IPS-18a (cell line): ENCODE measurements around the gene MSMO1.

ENCODE experiments used
- H3K27ac ChIP-seq: one replicate; pipeline ENCODE4 v1.5.1; 2013; ENCODE audit warnings: low read length
- H3K27me3 ChIP-seq: one replicate; pipeline ENCODE4 v1.6.1; 2013; ENCODE audit warnings: mild to moderate bottlenecking, low read length; ENCODE audit not compliant: control insufficient read depth, insufficient read depth
- H3K36me3 ChIP-seq: one replicate; pipeline ENCODE4 v1.6.1; 2013; ENCODE audit warnings: low read depth, low read length; ENCODE audit not compliant: control insufficient read depth
- H3K4me1 ChIP-seq: one replicate; pipeline ENCODE4 v1.6.1; 2013; ENCODE audit warnings: low read depth, low read length; ENCODE audit not compliant: control insufficient read depth
- H3K4me3 ChIP-seq: one replicate; pipeline ENCODE4 v1.5.1; 2013; ENCODE audit warnings: low read length
- H3K9ac ChIP-seq: one replicate; pipeline ENCODE4 v1.6.1; 2013; ENCODE audit warnings: mild to moderate bottlenecking, low read length, moderate library complexity
- H3K9me3 ChIP-seq: one replicate; pipeline ENCODE4 v1.6.1; 2013; ENCODE audit warnings: low read depth, low read length; ENCODE audit not compliant: control insufficient read depth

Gene MSMO1

GRCh38 chr4:165299399-165300060 is 27.9 kb upstream of the MSMO1 start:
- H3K27me3 ChIP-seq = no peaks in the 10 kb centered on the region
- H3K9ac ChIP-seq = no peak overlapping the region
- no peak overlapping the region for H3K4me3 ChIP-seq
- peaks cover 6% of the 10 kb centered on the region for H3K4me1 ChIP-seq
- H3K9me3 ChIP-seq = no peaks in the 10 kb centered on the region
- no peak overlapping the region for H3K27ac ChIP-seq
- H3K36me3 ChIP-seq = peaks cover 5% of the 10 kb centered on the region

- Histone ChIP-seq H3K27me3 (no peaks in the 10 kb centered on the region), H3K27ac (no peak overlapping the region), H3K36me3 (peaks cover 5% of the 10 kb centered on the region), H3K9me3 (no peaks in the 10 kb centered on the region), H3K4me1 (no peaks in the 10 kb centered on the region), H3K4me3 (no peak overlapping the region), H3K9ac (no peak overlapping the region)
Measured at GRCh38 chr4:165301833-165302232, 25.6 kb upstream of the MSMO1 start.

GRCh38 chr4:165302658-165303057 is 24.8 kb upstream of the MSMO1 start:
- Histone ChIP-seq H3K4me1 (no peaks in the 10 kb centered on the region), H3K9ac (no peak overlapping the region), H3K4me3 (no peak overlapping the region), H3K27me3 (no peaks in the 10 kb centered on the region), H3K27ac (no peak overlapping the region), H3K9me3 (no peaks in the 10 kb centered on the region), H3K36me3 (peaks cover 2% of the 10 kb centered on the region)

GRCh38 chr4:165308166-165308565 is 19.3 kb upstream of the MSMO1 start:
- H3K9ac ChIP-seq = no peak overlapping the region
- H3K36me3 ChIP-seq = no peaks in the 10 kb centered on the region
- H3K27ac ChIP-seq = no peak overlapping the region
- no peaks in the 10 kb centered on the region for H3K4me1 ChIP-seq
- no peaks in the 10 kb centered on the region for H3K9me3 ChIP-seq
- no peaks in the 10 kb centered on the region for H3K27me3 ChIP-seq
- H3K4me3 ChIP-seq = no peak overlapping the region

- H3K27me3 ChIP-seq = no peaks in the 10 kb centered on the region
- no peaks in the 10 kb centered on the region for H3K4me1 ChIP-seq
- no peak overlapping the region for H3K9ac ChIP-seq
- H3K36me3 ChIP-seq = no peaks in the 10 kb centered on the region
- no peaks in the 10 kb centered on the region for H3K9me3 ChIP-seq
- no peak overlapping the region for H3K4me3 ChIP-seq
- no peak overlapping the region for H3K27ac ChIP-seq
Measured at GRCh38 chr4:165308606-165309005, 18.9 kb upstream of the MSMO1 start.

- no peak overlapping the region for H3K9ac ChIP-seq
- H3K36me3 ChIP-seq = no peaks in the 10 kb centered on the region
- no peaks in the 10 kb centered on the region for H3K27me3 ChIP-seq
- H3K9me3 ChIP-seq = no peaks in the 10 kb centered on the region
- H3K4me1 ChIP-seq = no peaks in the 10 kb centered on the region
- no peak overlapping the region for H3K27ac ChIP-seq
- no peak overlapping the region for H3K4me3 ChIP-seq
Measured at GRCh38 chr4:165309456-165309855, 18.0 kb upstream of the MSMO1 start.

GRCh38 chr4:165312506-165312905 is 15.0 kb upstream of the MSMO1 start:
- no peak overlapping the region for H3K27ac ChIP-seq
- H3K4me3 ChIP-seq = no peak overlapping the region
- H3K9me3 ChIP-seq = no peaks in the 10 kb centered on the region
- no peak overlapping the region for H3K9ac ChIP-seq
- no peaks in the 10 kb centered on the region for H3K36me3 ChIP-seq
- H3K27me3 ChIP-seq = no peaks in the 10 kb centered on the region
- H3K4me1 ChIP-seq = no peaks in the 10 kb centered on the region

GRCh38 chr4:165319030-165319429 is 8.4 kb upstream of the MSMO1 start:
- no peak overlapping the region for H3K4me3 ChIP-seq
- H3K9me3 ChIP-seq = no peaks in the 10 kb centered on the region
- no peaks in the 10 kb centered on the region for H3K27me3 ChIP-seq
- no peak overlapping the region for H3K27ac ChIP-seq
- peaks cover 4% of the 10 kb centered on the region for H3K4me1 ChIP-seq
- no peak overlapping the region for H3K9ac ChIP-seq
- no peaks in the 10 kb centered on the region for H3K36me3 ChIP-seq

- no peaks in the 10 kb centered on the region for H3K9me3 ChIP-seq
- H3K4me1 ChIP-seq = peaks cover 4% of the 10 kb centered on the region
- no peak overlapping the region for H3K27ac ChIP-seq
- no peaks in the 10 kb centered on the region for H3K36me3 ChIP-seq
- H3K9ac ChIP-seq = no peak overlapping the region
- H3K4me3 ChIP-seq = no peak overlapping the region
- no peaks in the 10 kb centered on the region for H3K27me3 ChIP-seq
Measured at GRCh38 chr4:165319509-165319908, 8.0 kb upstream of the MSMO1 start.

- H3K27me3 ChIP-seq = no peaks in the 10 kb centered on the region
- H3K4me1 ChIP-seq = peaks cover 15% of the 10 kb centered on the region
- H3K9ac ChIP-seq = no peak overlapping the region
- no peak overlapping the region for H3K4me3 ChIP-seq
- H3K9me3 ChIP-seq = no peaks in the 10 kb centered on the region
- no peak overlapping the region for H3K27ac ChIP-seq
- no peaks in the 10 kb centered on the region for H3K36me3 ChIP-seq
Measured at GRCh38 chr4:165324236-165324917, 3.1 kb upstream of the MSMO1 start.

- H3K9ac ChIP-seq = no peak overlapping the region
Measured at GRCh38 chr4:165324918-165325304, 2.6 kb upstream of the MSMO1 start.

More at GRCh38 chr4:165324918-165325304, 2.6 kb upstream of the MSMO1 start:
- no peak overlapping the region for H3K4me3 ChIP-seq
- H3K4me1 ChIP-seq = peaks cover 15% of the 10 kb centered on the region
- no peak overlapping the region for H3K27ac ChIP-seq
- no peaks in the 10 kb centered on the region for H3K9me3 ChIP-seq
- H3K27me3 ChIP-seq = no peaks in the 10 kb centered on the region
- H3K36me3 ChIP-seq = no peaks in the 10 kb centered on the region
